Hepatic stellate cell (primary cell): ENCODE data around the gene AMIGO1.

Experiments
- DNase-seq: peaks from one replicate; pipeline ENCODE4 v3.0.0; 2011; ENCODE audit warnings: low spot score

Gene AMIGO1

GRCh38 chr1:109509176-109510134 lies at the start of gene AMIGO1:
AMIGO1 (minus strand) TSS chr1:109509727; CDS start chr1:109508912, 815 bp downstream.
- DNase-seq: peak; percentile 78

GRCh38 chr1:109557520-109557919 lies 48.0 kb upstream of the AMIGO1 start:
- DNase-seq: no peak

GRCh38 chr1:109556563-109556962 lies 47.0 kb upstream of the AMIGO1 start:
- no peak for DNase-seq

- DNase-seq: peak; percentile 92
Observed at GRCh38 chr1:109548321-109549267, 39.1 kb upstream of the AMIGO1 start, which contains the start of gene GNAI3. GNAI3 (plus strand) TSS chr1:109548615; CDS start chr1:109548721, 106 bp downstream.

GRCh38 chr1:109547463-109548320 lies 38.2 kb upstream of the AMIGO1 start:
- no peak for DNase-seq

GRCh38 chr1:109546311-109547109 lies 37.0 kb upstream of the AMIGO1 start:
- peak; percentile 93 for DNase-seq

- no peak for DNase-seq
Observed at GRCh38 chr1:109543988-109544735, 34.6 kb upstream of the AMIGO1 start.

- DNase-seq: no peak
Observed at GRCh38 chr1:109543283-109543987, 33.9 kb upstream of the AMIGO1 start.

GRCh38 chr1:109542657-109543056 lies 33.1 kb upstream of the AMIGO1 start:
- DNase-seq: no peak

GRCh38 chr1:109541102-109541501 lies 31.6 kb upstream of the AMIGO1 start:
- DNase-seq: no peak

GRCh38 chr1:109539676-109540075 lies 30.1 kb upstream of the AMIGO1 start, which contains the start of gene GPR61:
GPR61 (plus strand) TSS chr1:109539872; CDS start chr1:109543023, 3,151 bp downstream.
- no peak for DNase-seq

GRCh38 chr1:109538827-109539555 lies 29.5 kb upstream of the AMIGO1 start:
- DNase-seq: no peak

GRCh38 chr1:109537450-109538178 lies 28.1 kb upstream of the AMIGO1 start:
- no peak for DNase-seq

GRCh38 chr1:109535971-109536491 lies 26.5 kb upstream of the AMIGO1 start:
- DNase-seq: peak; percentile 50

- DNase-seq: no peak
Observed at GRCh38 chr1:109535481-109535880, 26.0 kb upstream of the AMIGO1 start.

GRCh38 chr1:109534307-109534858 lies 24.9 kb upstream of the AMIGO1 start:
- no peak for DNase-seq
